SK-N-MC (cell line): ENCODE data around the gene GRK4.

Source experiments
- EZH2 ChIP-seq: fragments of 200-600 bp; sonication (generic); IDR thresholded peaks from one replicate; pipeline ENCODE4 v1.6.1; 2017; ENCODE audit warnings: antibody characterized with exemption
- FOXP2 ChIP-seq: optimal IDR thresholded peaks from 2 replicates; pipeline ENCODE3; 2011; ENCODE audit warnings: mild to moderate bottlenecking, moderate library complexity; ENCODE audit not compliant: insufficient read depth; ENCODE audit errors: extremely low read length, control extremely low read depth
- POLR2AphosphoS5 ChIP-seq: IDR thresholded peaks from 2 replicates; pipeline ENCODE4 v1.6.1; 2012; ENCODE audit warnings: mild to moderate bottlenecking, low read depth, low read length, borderline replicate concordance

- no peak for TF ChIP-seq EZH2
- no peak for TF ChIP-seq POLR2AphosphoS5
- no peak for TF ChIP-seq FOXP2
Measured at GRCh38 chr4:2937146-2937857, 26.1 kb upstream of the GRK4 start.
